Activated CD4-positive, alpha-beta T cell treated with anti-CD3 and anti-CD28 coated beads for 48 hours (primary cell): ENCODE results near the gene ICOS.
A peak's percentile ranks its signal among the peaks of the same experiment; 100 is the strongest.
"Not testable (repeated sequence)": the region's sequence is repeated elsewhere in the genome, so short reads cannot be mapped to it uniquely, and the experiment has no call there.

Source experiments
- DNase-seq: peaks from one replicate; pipeline ENCODE4 v3.0.0-alpha.2; 2020

ICOS gene

DNA sequence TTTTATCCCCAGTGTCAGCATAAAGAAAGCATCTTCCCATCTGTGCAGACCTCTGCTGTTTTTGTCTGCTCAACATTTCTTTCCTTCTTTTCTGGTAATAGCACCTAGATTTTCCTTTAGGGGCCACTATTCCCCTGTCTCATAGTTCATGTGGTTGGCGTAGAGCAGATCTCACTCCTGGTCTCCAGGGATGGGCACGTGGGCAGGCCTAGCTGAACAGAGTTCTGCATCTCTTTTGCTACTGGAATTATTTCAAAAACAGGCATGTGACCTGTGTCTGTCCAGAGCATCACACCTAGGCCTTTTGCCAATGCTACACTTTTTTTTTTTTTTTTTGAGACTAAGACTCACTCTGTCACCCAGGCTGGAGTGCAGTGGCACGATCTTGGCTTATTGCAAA is 17.7 kb upstream of the ICOS start:
- DNase-seq: no peak

DNA sequence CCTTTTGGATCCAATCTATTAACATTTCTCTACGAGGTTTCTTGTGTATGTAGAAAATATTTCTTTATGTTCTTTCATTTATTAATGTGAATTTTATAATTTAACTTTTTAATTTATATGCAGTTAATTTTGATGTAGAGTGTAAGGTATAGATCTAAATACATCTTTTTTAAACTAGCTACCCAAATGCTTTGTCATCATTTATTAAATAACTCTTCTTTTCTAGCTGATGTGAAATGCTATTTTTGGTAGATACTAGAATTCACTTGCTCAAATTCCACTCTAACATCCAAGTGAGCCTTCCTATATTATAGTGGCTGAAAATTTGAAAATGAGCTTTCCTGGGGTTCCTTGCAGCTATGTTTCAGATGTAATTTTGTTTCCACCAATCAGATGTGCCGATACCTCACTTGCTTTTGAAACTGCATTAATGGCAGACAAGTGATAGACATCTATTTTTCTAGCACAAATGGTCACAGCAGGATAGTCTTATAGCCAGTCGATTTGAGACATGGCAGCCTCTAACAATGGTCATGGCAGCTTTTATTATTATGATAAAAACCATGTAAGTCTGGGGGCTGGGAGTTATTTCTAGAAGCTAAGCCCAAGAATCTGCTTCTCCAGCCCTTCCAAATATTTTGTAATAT is 10.9 kb upstream of the ICOS start:
- DNase-seq: no peak

DNA sequence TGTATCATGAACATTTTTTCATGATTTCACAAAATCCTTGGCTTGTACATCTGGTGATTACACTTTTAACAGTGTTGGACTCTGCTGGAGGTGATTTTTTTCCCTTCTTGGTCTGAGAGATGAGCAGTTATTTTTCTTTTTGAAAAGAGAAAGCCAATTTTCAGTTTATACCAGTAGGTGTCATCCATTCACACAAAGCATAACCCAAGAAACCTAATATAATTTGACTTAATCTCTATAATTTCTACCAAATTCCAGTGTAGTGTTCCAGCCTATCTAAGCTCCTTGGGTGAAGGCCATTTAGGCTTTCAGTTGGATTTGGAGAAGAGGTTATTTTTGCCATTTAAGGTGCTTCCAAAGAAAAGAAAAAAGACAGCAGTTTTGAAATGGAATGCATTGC is 7.7 kb upstream of the ICOS start:
- no peak for DNase-seq

DNA sequence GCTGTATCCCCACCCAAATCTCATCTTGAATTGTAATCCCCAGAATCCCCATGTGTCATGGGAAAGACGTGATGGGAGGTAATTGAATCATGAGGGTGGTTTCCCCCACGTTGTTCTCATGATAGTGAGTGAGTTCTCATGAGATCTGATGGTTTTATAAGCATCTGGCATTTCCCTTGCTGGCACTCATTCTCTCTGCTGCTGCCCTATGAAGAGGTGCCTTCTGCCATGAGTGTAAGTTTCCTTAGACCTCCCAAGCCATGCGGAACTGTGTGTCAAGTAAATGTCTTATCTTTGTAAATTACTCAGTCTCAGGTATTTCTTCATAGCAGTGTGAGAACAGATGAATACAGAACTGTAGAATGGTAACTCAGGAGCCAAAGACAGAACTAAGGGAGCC is 5.3 kb upstream of the ICOS start:
- DNase-seq: peak; percentile 52

DNA sequence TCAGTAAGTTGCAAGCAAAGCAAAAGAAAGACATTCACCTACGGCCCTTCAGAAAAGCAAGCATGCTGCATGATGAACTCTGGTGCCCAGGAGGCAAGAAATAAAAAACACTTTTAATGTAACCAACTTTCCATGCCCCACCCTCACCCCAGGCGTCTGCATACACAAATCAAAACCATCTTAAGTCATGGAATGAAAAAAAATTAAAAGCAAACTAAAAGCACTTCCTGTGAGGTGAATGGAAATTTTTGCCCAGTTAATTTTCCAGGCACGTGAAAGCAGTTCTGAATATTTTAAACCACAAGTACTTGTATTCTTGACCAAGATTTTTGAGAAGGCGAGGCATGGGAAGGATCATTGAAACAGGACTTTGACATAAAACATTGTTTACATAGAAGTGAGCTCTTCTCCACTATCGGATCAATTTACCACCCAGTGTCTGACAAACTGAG is 2.5 kb upstream of the ICOS start:
- DNase-seq: peak; percentile 72

DNA sequence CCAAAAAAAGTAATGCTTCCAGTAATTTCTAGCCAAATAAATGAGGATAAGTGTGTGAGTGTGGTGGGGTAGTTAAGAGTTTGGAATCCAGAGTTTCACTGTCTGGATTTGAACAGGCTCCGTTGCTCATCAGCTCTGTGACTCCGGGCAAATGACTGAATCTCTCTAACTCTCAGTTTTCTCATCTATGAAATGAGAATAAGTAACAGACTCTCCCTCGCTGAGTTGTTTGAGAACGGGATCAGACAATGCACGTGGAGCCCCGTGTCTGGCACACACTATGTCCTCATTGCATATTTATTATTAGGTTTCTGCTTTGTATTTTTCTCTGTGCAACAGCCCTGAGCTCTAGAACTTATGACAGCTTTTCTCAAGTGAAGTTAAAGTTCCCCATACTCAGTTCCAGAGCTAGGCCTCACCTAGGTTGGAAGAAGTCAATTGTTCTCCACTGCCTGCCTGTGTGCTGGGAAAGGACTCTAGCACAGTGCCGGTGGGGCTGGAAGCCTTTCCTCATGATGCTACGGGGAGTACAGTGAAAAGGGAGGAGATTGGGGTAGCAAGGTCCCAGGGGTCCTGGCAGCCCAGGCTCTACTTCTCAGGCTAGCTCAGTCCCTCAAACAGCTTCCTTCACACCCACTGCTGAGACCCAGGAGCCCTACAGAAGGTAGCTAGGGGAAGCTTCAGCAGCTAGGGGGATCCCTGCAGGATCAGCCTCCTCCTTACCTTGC is 1.7 kb upstream of the ICOS start:
- no peak for DNase-seq

DNA sequence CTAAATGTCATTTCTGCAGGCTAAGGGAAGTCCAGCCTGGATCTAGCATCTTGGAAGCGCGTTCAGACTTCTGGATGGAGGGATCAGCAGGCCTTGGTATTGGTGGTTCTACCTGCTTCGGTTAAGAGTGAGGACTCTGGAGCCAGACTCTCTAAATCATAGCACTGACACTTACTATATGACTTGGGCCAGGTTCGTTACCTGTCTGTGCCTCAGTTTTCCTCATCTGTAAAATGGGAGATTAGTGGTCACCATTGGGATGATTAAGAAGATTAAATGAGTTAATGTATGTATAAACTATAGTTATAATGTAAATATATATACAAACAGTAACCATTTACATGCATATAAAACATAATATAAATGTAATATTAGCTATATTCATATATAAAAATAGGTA is 995 bp upstream of the ICOS start:
- DNase-seq: no peak

DNA sequence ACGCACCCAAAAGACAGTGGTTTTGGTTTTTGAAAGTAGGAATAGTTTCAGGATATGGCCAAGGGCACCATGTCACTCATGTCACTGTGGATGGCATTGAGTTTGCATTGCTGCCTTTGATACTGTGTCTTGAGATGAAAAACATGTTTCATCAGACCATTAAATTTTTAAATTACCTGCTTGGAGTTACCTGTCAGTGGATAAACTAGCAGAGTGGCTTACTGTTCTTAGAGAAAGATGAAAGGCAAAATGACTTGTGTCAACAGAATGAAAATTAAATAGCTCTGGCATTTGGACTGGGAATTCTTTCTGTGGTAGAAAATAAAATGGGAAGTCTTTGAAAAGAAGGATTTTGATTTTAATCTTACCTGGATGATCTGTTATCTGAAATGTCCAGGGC is 386 bp downstream of the ICOS start:
- DNase-seq: no peak

DNA sequence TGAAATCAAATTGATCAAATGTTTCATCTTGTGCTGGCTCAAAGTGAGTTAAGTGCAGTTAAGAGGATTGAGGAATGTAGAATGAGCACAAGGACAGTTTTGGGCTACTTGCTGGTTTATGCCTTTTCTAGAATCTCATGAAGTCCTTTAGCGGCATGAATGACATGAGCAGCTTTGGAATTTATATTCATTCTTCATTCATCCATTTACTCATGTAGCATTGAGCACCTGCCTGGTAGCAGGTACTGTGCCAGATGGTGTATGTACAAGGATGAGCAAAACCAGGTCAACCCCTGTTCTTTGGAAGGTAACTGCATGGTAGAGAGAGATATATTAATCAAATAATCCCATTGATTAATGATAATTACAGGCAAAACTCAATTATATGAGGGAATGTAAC is 1.2 kb downstream of the ICOS start:
- no peak for DNase-seq

DNA sequence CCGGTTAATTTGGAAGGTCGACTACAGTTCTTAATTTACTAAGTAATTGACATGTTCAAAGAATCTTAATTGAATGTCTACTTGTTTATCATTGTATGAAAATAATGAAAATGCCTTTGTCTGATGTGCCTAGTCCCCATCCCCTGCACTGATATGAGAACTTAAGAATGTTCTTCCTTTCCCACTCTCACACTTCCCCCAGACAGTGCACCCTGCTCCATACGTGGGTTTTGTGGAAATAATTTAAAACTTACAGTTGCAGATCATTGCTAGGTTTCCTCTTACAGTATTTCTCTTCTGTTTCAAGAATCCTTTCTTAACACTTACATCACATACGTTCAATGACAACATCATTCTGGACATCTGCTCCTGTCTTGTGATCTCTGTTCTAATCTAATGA is 3.5 kb downstream of the ICOS start:
- no peak for DNase-seq

DNA sequence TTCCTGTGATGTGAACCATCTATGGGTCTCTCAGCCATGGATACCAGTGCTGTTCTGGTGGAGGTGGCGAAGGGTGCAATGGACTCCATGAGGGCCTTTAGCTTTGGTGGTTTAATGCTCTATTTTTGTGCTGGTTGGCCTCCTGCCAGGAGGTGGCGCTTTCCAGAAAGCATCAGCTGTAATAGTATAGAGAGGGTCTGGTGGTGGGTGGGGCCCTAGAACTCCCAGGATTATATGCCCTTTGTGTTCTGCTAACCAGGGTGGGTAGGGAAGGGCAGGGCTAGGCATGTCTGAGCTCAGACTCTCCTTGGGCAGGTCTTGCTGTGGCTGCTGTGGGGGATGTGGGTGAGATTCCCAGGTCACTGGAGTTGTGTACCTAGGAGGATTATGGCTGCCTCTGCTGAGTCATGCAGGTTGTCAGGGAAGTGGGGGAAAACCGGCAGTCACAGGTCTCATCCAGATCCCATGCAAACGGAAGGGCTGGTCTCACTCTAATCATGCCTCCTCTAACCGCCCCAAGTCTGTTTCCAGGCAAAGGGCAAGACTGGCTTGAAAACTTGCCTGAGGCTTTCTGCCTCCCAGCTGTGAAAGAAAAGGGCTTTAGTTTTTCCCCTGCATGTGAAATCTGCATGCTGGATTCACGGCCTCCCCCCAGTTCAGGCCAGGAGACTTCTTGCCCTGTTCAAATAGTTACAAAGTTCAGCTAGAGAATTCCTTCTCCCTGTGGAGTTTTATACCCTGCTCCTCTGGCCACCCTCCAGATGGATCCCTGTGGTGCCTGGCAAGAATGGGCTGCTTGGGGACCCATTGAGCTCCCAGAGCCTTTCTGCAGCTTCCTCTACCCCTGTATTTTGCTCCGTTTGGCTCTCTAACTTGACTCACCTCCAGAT is 7.2 kb downstream of the ICOS start:
- DNase-seq: peak; percentile 53

DNA sequence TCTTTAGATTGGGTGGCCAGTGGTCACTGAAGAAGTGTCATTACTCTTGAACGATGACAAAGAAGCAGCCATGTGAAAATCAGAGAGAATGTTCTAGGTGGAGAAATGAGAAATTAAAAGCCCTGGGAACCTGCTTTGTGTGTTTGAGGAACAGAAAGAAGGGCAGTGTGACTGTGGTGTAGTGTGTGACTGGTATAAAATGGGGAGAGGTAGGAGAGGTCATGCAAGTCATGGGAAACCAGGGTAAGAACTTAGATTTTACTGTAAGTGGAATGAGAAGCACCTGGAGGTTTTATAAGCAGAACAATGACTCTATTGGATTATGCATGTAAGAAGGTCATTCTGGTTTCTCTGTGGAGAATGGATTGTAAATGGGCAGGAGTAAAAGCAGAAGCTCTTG is 12.2 kb downstream of the ICOS start:
- DNase-seq: no peak

DNA sequence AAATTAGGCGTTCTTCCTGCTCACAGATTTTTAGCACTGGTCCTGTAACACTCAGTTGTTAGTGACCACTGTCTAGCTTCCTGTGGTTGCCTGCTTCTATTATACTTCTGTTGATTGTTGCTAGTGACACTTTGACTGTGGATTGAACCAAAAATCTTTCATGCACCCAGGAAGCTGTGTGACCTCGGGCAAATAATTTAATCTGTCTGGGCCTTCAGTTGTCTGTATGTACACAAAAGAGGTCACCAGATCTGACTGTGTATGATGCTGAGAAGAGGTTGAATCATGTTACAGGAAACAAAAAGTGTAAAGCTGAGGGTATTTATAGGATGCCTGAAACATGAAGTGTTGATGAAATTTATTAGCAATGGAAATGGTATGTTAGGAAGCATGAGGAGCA is 12.7 kb downstream of the ICOS start:
- DNase-seq: no peak

DNA sequence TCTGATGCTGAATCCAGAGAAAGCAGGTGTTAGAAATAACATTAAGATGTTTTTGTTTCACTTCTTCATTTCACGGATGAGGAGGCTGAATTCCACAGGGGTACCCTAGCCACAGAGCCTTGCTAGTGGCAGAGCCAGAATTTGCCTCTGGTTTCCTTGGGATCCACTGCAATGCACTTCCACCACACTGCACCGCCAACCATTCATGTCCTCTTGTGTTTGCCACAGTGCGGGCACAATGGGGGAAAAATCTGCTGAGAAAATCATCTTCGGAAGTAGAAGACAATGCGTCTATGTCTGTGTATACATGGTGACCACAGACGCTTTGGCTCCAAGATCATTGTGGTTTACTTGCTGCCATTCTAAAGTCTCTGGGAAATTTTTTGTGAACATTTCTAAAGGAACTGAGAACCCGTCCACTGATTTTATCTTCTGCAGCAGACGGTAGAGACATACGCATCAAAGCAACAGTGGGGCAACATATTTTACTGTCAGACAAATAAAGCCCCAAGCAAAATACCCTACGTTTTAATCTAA is 14.9 kb downstream of the ICOS start:
- peak; percentile 45 for DNase-seq

DNA sequence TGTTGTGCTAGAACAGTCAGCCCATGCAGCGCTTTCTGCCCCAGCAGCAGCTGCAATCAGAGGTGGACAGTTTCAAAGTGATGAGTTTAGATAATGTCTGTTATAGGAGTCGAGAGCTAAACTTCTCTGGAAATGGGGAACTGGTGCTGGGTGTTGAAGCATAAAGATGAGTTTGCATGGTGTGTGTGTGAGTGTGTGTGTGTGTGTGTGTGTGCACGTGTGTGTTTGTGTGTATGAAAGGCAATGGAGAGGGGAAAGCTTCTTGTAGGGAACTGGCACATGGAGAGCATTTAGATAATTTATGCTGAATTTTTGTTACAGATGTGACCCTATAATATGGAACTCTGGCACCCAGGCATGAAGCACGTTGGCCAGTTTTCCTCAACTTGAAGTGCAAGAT is 22.7 kb downstream of the ICOS start:
- no peak for DNase-seq

DNA sequence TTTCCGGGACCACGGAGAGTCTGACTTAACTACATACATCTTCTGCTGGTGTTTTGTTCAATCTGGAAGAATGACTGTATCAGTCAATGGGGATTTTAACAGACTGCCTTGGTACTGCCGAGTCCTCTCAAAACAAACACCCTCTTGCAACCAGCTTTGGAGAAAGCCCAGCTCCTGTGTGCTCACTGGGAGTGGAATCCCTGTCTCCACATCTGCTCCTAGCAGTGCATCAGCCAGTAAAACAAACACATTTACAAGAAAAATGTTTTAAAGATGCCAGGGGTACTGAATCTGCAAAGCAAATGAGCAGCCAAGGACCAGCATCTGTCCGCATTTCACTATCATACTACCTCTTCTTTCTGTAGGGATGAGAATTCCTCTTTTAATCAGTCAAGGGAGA is 23.1 kb downstream of the ICOS start:
- DNase-seq: no peak

DNA sequence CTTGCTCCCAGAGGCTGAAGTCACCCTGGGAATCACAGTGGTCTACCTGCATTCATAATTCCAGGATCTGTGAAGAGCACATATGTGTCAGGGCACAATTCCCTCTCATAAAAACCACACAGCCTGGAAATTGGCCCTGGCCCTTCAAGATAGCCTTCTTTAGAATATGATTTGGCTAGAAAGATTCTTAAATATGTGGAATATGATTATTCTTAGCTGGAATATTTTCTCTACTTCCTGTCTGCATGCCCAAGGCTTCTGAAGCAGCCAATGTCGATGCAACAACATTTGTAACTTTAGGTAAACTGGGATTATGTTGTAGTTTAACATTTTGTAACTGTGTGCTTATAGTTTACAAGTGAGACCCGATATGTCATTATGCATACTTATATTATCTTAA is 24.2 kb downstream of the ICOS start:
- DNase-seq: no peak

DNA sequence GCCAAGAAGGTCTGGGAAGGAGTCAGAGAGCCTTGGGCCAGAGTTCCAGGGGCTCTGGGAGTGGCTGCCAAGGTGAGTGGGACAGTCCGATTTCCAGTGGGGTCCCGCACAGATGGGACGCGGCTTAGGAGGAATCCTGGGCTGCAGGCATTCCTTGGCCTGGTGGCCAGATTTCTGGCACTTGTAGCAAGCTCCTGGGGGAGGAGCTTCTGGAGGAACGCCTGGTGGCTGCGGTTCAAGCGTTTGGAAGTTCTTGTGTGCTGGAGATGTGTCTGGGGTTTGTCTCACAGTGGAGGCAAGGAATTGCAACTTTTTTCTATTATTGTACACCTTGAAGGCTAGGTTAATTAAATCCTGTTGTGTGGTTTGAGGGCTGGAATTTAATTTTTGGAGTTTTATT is 28.6 kb downstream of the ICOS start:
- DNase-seq: not testable (repeated sequence)

DNA sequence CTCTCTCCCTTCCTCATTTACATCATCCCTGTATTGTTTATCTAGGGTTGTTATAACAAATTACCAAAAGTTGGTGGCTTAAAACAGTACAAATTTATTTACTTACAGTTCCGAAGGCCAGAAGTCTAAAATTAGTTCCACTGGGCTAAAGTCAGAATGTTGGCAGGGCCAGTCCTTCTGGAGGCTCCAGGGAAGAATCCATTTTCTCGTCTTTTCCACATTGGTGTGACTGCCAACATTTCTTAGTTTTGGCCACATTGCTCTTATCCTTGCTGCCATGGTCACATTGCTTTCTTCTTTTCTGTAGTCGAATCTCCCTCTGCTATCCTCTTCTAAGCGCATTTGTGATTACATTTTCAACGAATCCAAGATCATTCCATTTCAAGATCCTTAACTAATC is 34.7 kb downstream of the ICOS start:
- DNase-seq: no peak

DNA sequence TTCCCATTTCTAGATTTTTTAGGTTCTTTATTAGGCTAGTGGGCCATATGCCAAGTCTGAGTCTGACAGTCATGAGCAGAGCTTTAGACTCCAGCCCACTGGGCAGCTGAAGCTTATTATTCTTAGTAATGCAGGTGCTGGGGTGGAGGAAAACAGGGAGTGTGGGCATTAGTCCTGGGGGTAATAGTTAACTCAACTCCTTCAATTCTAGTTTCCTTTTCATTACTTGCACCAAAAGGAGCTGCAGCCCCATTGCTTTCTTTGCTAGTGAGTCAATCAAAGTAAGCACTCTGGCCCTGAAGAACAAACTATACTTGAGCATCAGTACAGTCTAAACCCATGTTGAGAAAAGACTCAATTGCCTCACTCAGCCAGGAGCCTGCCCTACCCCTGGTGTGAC is 35.5 kb downstream of the ICOS start:
- DNase-seq: no peak

DNA sequence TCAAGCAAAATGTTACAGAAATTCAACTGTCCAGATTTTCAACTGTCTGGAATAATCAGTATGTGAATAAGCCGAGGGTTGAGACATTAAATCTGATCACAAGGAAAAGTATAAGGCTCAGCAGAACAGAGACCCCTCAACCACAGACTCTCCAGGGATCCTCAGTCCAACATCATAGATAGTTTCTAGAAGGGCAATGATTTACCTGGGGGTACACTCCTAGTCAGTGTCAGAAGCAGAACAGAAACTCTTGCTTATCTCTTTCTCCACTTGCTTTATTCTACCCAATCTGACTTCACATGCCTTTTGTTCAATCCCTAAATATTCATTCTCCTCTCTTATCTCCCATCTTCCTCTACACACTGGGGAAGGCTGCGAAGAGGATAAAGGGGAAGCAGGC is 36.4 kb downstream of the ICOS start:
- DNase-seq: no peak

DNA sequence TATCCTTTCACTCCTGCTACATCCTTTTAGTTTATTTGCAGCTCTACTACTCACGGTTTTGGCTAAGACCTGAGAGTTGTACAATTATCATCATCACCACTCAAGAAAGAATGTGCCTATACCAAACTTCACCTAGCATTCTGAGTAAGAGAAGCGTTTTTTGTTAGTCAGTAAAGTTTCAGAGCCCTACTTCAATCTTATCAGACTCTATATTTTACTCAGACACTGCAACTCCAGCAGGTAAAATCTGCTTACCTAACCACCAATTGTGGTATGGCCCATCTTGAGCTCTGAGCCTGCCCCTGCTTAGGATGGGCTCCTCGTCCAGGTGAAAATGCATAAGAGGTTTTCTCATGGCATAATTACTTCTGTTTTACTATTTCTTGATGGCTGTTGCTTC is 37.1 kb downstream of the ICOS start:
- peak; percentile 39 for DNase-seq

DNA sequence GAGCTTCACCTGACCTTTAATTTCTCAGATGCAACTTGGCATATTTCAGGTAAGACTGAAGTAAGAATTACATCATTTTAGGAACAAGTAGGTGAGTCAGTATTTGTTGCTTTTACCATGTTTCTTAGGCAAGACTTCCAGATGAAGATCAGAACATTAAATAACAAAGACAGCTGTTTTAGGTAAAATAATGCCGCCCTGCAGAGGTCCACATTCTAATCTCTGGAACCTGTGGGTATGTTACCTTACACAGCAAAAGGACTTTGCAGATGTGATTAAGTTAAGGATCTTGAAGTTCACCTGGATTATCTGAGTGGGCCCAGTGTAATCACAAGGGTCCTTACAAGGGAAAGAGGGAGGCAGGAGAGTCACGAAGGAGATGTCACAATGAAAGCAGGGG is 39.3 kb downstream of the ICOS start:
- no peak for DNase-seq

DNA sequence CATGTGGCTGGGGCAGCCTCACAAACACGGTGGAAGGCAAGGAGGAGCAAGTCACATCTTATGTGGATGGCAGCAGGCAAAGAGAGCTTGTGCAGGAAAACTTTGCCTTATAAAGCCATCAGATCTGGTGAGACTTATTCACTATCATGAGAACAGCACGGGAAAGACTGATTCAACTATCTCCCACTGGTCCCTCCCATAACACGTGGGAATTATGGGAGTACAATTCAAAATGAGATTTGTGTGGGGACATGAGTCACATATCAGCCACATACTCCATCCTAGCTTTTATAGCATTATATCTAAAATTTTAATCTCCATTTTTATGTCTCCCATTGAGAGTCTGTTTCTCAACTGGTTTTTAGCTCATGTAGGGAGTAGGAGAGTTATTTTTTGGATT is 45.7 kb downstream of the ICOS start:
- DNase-seq: no peak
